HCT116 (cell line): ENCODE measurements around the gene EFCAB12. TPM values are rescaled to one million over a fixed set of nuclear protein-coding genes. Genes with fewer than 3 reads are reported as not detected.

Experiments
- ATAC-seq: fragments of 200-7000 bp; cut with Tn5 transposase; 2 replicates; pipeline ENCODE4 v1.9.1; 2020; ENCODE audit warnings: mild to moderate bottlenecking, moderate library complexity
- BruUV-seq: library from RNA; stranded (reverse); fragments of 400-500 nt; replicated peaks from 2 replicates; lab custom pipeline; 2021; lab: Mats Ljungman, UMichigan
- CTCF ChIA-PET: fragments of 300-600 bp; sonication (Branson Sonifier 250); formaldehyde crosslinking; loops from one replicate; lab custom pipeline; 2021; ENCODE audit warnings: antibody characterized with exemption; lab: Charles Lee
- POLR2A ChIA-PET: fragments of 300-600, 350-600 bp; sonication (Branson Sonifier 250); formaldehyde crosslinking; loops from one replicate; lab custom pipeline; 2021; ENCODE audit warnings: antibody characterized with exemption; lab: Charles Lee
- RAD21 ChIA-PET, 2 experiments: fragments of 300-600 bp; sonication (Branson Sonifier 250); formaldehyde crosslinking; loops; one replicate each; lab custom pipeline; 2023; ENCODE audit warnings: low total read pairs in 2 of 2; ENCODE audit not compliant: uncharacterized antibody in 2 of 2, unreplicated experiment in 2 of 2, low non-redundant PET in 1 of 2; lab: Charles Lee
- DNase-seq: peaks from one replicate; pipeline ENCODE4 v3.0.0-alpha.2; 2010; ENCODE audit warnings: low read depth, low spot score
- H2AFZ ChIP-seq: fragments of 200-600 bp; shearing (Covaris generic), sonication (generic); 2 replicates; pipeline ENCODE4 v1.6.1; 2017; ENCODE audit warnings: low read depth, mixed run types, mixed read lengths, antibody characterized with exemption, low read length; ENCODE audit not compliant: poor library complexity, severe bottlenecking
- H3K27ac ChIP-seq: 2 replicates; pipeline ENCODE4 v1.5.1; 2012; ENCODE audit warnings: low read depth, low read length
- H3K27me3 ChIP-seq: fragments of 200-600 bp; sonication (generic); 2 replicates; pipeline ENCODE4 v1.6.1; 2016; ENCODE audit warnings: mixed run types, low read length, mixed read lengths; ENCODE audit not compliant: insufficient read depth
- H3K36me3 ChIP-seq, 2 experiments: fragments of 200-500 bp in 1 of 2; fragments of 200-600 bp in 1 of 2; sonication (Bioruptor generic) in 1 of 2; sonication (generic) in 1 of 2; 2 replicates each; pipeline versions ENCODE4 v1.5.1 to v1.6.1; 2014 to 2016; ENCODE audit warnings: low read length in 2 of 2, inconsistent platforms in 1 of 2, mixed read lengths in 1 of 2, mixed run types in 1 of 2; ENCODE audit not compliant: insufficient read depth in 2 of 2, control insufficient read depth in 1 of 2
- H3K4me1 ChIP-seq, 2 experiments: fragments of 200-600 bp in 1 of 2; sonication (generic) in 1 of 2; 2 replicates each; pipeline versions ENCODE4 v1.5.1 to v1.6.1; 2012 to 2017; ENCODE audit warnings: low read length in 2 of 2, inconsistent platforms in 1 of 2, mild to moderate bottlenecking in 1 of 2, mixed read lengths in 1 of 2, mixed run types in 1 of 2, moderate library complexity in 1 of 2; ENCODE audit not compliant: insufficient read depth in 2 of 2, control insufficient read depth in 1 of 2
- H3K4me2 ChIP-seq: fragments of 200-600 bp; sonication (generic); 2 replicates; pipeline ENCODE4 v1.6.1; 2017; ENCODE audit warnings: mixed run types, low read length, mixed read lengths
- H3K4me3 ChIP-seq, 2 experiments: fragments of 200-600 bp in 1 of 2; sonication (generic) in 1 of 2; replicated peaks in 1 of 2; 2 replicates each; pipeline ENCODE4 v1.5.1; 2011 to 2016; ENCODE audit warnings: low read length in 2 of 2, control low read depth in 1 of 2, low read depth in 1 of 2, mild to moderate bottlenecking in 1 of 2, mixed read lengths in 1 of 2, mixed run types in 1 of 2
- H3K79me2 ChIP-seq: fragments of 200-600 bp; sonication (generic); 2 replicates; pipeline ENCODE4 v1.6.1; 2017; ENCODE audit warnings: mild to moderate bottlenecking, mixed run types, low read length, moderate library complexity, mixed read lengths; ENCODE audit not compliant: insufficient read depth
- H3K9ac ChIP-seq: fragments of 200-600 bp; sonication (generic); 2 replicates; pipeline ENCODE4 v1.6.1; 2016; ENCODE audit warnings: low read length, mixed read lengths
- H3K9me2 ChIP-seq: fragments of 200-600 bp; sonication (generic), shearing (Covaris generic); 2 replicates; pipeline ENCODE4 v1.6.1; 2017; ENCODE audit warnings: mixed run types, mild to moderate bottlenecking, moderate library complexity; ENCODE audit not compliant: insufficient read depth
- H3K9me3 ChIP-seq, 2 experiments: fragments of 200-500 bp in 1 of 2; fragments of 200-600 bp in 1 of 2; sonication (Bioruptor generic) in 1 of 2; sonication (generic) in 1 of 2; 2 replicates each; pipeline ENCODE4 v1.6.1; 2014 to 2017; ENCODE audit warnings: low read length in 2 of 2, mixed read lengths in 2 of 2, inconsistent platforms in 1 of 2, low read depth in 1 of 2, mild to moderate bottlenecking in 1 of 2, mixed run types in 1 of 2, moderate library complexity in 1 of 2; ENCODE audit not compliant: control insufficient read depth in 1 of 2, insufficient read depth in 1 of 2
- H4K20me1 ChIP-seq: fragments of 200-600 bp; sonication (generic), shearing (Covaris generic); 2 replicates; pipeline ENCODE4 v1.6.1; 2017; ENCODE audit warnings: mixed run types, mild to moderate bottlenecking, moderate library complexity; ENCODE audit not compliant: insufficient read depth
- CBX3 ChIP-seq: IDR thresholded peaks from 2 replicates; pipeline ENCODE4 v1.6.1; 2012; ENCODE audit warnings: low read depth
- CEBPB ChIP-seq: IDR thresholded peaks from 2 replicates; pipeline ENCODE4 v1.6.1; 2012; ENCODE audit warnings: low read depth
- CTCF ChIP-seq, 3 experiments: fragments of 200-600 bp in 1 of 3; sonication (generic) in 1 of 3; IDR thresholded peaks in 2 of 3; conservative IDR thresholded peaks in 1 of 3; 2 replicates each; pipeline ENCODE4 v1.5.1; 2012 to 2017; ENCODE audit warnings: low read depth in 2 of 3, low read length in 2 of 3, antibody characterized with exemption in 1 of 3, borderline replicate concordance in 1 of 3, control low read depth in 1 of 3, mild to moderate bottlenecking in 1 of 3, mixed read lengths in 1 of 3, mixed run types in 1 of 3, moderate library complexity in 1 of 3; ENCODE audit not compliant: insufficient read depth in 1 of 3
- EGR1 ChIP-seq: IDR thresholded peaks from 2 replicates; pipeline ENCODE4 v1.6.1; 2012; ENCODE audit warnings: low read depth
- ELF1 ChIP-seq: IDR thresholded peaks from 2 replicates; pipeline ENCODE4 v1.6.1; 2012; ENCODE audit warnings: low read depth, borderline replicate concordance
- EZH2 ChIP-seq: fragments of 200-600 bp; sonication (generic); IDR thresholded peaks from 2 replicates; pipeline ENCODE4 v1.6.1; 2017; ENCODE audit warnings: antibody characterized with exemption, mixed run types
- FOSL1 ChIP-seq: IDR thresholded peaks from 2 replicates; pipeline ENCODE4 v1.6.1; 2012; ENCODE audit warnings: low read depth
- JUND ChIP-seq: IDR thresholded peaks from 2 replicates; pipeline ENCODE4 v1.6.1; 2012
- MAX ChIP-seq: IDR thresholded peaks from 2 replicates; pipeline ENCODE4 v1.6.1; 2012
- POLR2A ChIP-seq: IDR thresholded peaks from 2 replicates; pipeline ENCODE4 v1.7.0; 2011; ENCODE audit warnings: borderline replicate concordance; ENCODE audit not compliant: insufficient read depth, insufficient read length; ENCODE audit errors: extremely low read depth
- RAD21 ChIP-seq: IDR thresholded peaks from 2 replicates; pipeline ENCODE4 v1.6.1; 2012; ENCODE audit warnings: low read depth, mild to moderate bottlenecking
- SIN3A ChIP-seq: IDR thresholded peaks from 2 replicates; pipeline ENCODE4 v1.6.1; 2012; ENCODE audit warnings: low read depth
- SP1 ChIP-seq: IDR thresholded peaks from 2 replicates; pipeline ENCODE4 v1.6.1; 2012; ENCODE audit warnings: low read depth
- TCF7L2 ChIP-seq: IDR thresholded peaks from 2 replicates; pipeline ENCODE4 v1.7.0; 2011; ENCODE audit warnings: borderline replicate concordance, inconsistent platforms; ENCODE audit not compliant: insufficient read depth, insufficient read length; ENCODE audit errors: extremely low read depth
- YY1 ChIP-seq: IDR thresholded peaks from 2 replicates; pipeline ENCODE4 v1.6.1; 2011; ENCODE audit warnings: low read length, low read depth, moderate library complexity, mild to moderate bottlenecking; ENCODE audit not compliant: insufficient replicate concordance; ENCODE audit errors: extremely low read depth
- ZBTB33 ChIP-seq: IDR thresholded peaks from 2 replicates; pipeline ENCODE4 v1.6.1; 2011; ENCODE audit warnings: mild to moderate bottlenecking, low read length, moderate library complexity; ENCODE audit not compliant: insufficient replicate concordance; ENCODE audit errors: extremely low read depth
- ZNF274 ChIP-seq: fragments of 200-500 bp; sonication (Bioruptor generic); IDR thresholded peaks from 2 replicates; pipeline ENCODE4 v1.6.1; 2014; ENCODE audit warnings: mild to moderate bottlenecking, low read depth, low read length, inconsistent platforms
- intact Hi-C: fragments of 100-400 bp; cut with micrococcal nuclease; formaldehyde crosslinking; loops from 2 replicates; pipeline ENCODE4 v1.10.0; 2022
- total RNA-seq: library from RNA; stranded (reverse); gene quantifications from one replicate; pipeline ENCODE4 v1.2.1, GENCODE V29; 2021; ENCODE audit not compliant: unreplicated experiment

Gene EFCAB12
- total RNA-seq, 1 experiment from 2014 or later, result 0.42 TPM

- TF ChIP-seq CTCF (IDR thresholded peaks at IDR 0.05 in 2 of 3, conservative IDR thresholded peaks at IDR 0.05 in 1 of 3; ENCODE audit: borderline replicate concordance in 1 of 3, insufficient read depth in 1 of 3, low read depth in 2 of 3, low read length in 2 of 3), result no peak
- no peak for TF ChIP-seq FOSL1
- no peak for TF ChIP-seq CBX3
- TF ChIP-seq MAX, result no peak
- no peak for TF ChIP-seq POLR2A
- TF ChIP-seq EZH2, result no peak
- TF ChIP-seq SIN3A, result no peak
These were observed 32.1 kb upstream of the EFCAB12 start (continued) for GRCh38 chr3:129460572-129460971.

- H3K9ac ChIP-seq, result no peak overlapping the region
- H3K27ac ChIP-seq, result no peak overlapping the region
- no peaks in the 10 kb centered on the region for H3K36me3 ChIP-seq
- DNase-seq (no peak), ATAC-seq (no peak)
- no peaks in the 10 kb centered on the region for H3K9me2 ChIP-seq
- H3K4me1 ChIP-seq, result peaks cover 0 to 13% of the 10 kb centered on the region in 2 experiments; a peak in 2 of 4 replicates
- no peak overlapping the region for H3K4me3 ChIP-seq
- TF ChIP-seq POLR2A (no peak), FOSL1 (no peak)
- no peak overlapping the region for H2AFZ ChIP-seq
- RAD21 ChIA-PET, result no interaction called here
- no TSS peak for BruUV-seq
- H4K20me1 ChIP-seq, result no peaks in the 10 kb centered on the region
- no peaks in the 10 kb centered on the region for H3K27me3 ChIP-seq
- H3K9me3 ChIP-seq, result no peaks in the 10 kb centered on the region
- H3K79me2 ChIP-seq, result no peaks in the 10 kb centered on the region
- intact Hi-C loops, result no loop called here
- POLR2A ChIA-PET, result no interaction called here
- CTCF ChIA-PET, result no interaction called here
- H3K4me2 ChIP-seq, result no peak overlapping the region
These were observed 31.7 kb upstream of the EFCAB12 start for GRCh38 chr3:129460155-129460554.

- ChIA-PET CTCF (no interaction called here), POLR2A (no interaction called here)
These were observed 25.3 kb upstream of the EFCAB12 start for GRCh38 chr3:129453732-129454131.

More at GRCh38 chr3:129453732-129454131, 25.3 kb upstream of the EFCAB12 start:
- H3K27ac ChIP-seq, result no peak overlapping the region
- H4K20me1 ChIP-seq, result no peaks in the 10 kb centered on the region
- H3K4me1 ChIP-seq, result peaks cover 0 to 8% of the 10 kb centered on the region in 2 experiments; a peak in 2 of 4 replicates
- ATAC-seq (no peak), DNase-seq (no peak)
- no peak for TF ChIP-seq YY1
- no peak for TF ChIP-seq RAD21
- no peak for TF ChIP-seq MAX
- TF ChIP-seq SP1, result no peak
- TF ChIP-seq ELF1, result no peak
- no peak for TF ChIP-seq TCF7L2
- no peak for TF ChIP-seq ZNF274
- TF ChIP-seq EZH2, result no peak
- TF ChIP-seq JUND, result no peak
- no peak for TF ChIP-seq EGR1
- TF ChIP-seq ZBTB33, result no peak
- no peak for TF ChIP-seq CEBPB
- intact Hi-C loops, result no loop called here
- H3K79me2 ChIP-seq, result no peaks in the 10 kb centered on the region
- no TSS peak for BruUV-seq
- no peak overlapping the region for H3K9ac ChIP-seq
- H3K27me3 ChIP-seq, result no peaks in the 10 kb centered on the region
- no peaks in the 10 kb centered on the region for H3K9me3 ChIP-seq
- RAD21 ChIA-PET, result no interaction called here
- peaks cover 0 to 4% of the 10 kb centered on the region in 2 experiments; a peak in 1 of 4 replicates for H3K36me3 ChIP-seq
- no peak overlapping the region for H3K4me3 ChIP-seq
- no peak overlapping the region for H3K4me2 ChIP-seq
- no peak overlapping the region for H2AFZ ChIP-seq
- no peaks in the 10 kb centered on the region for H3K9me2 ChIP-seq
